GM12878 (cell line): ENCODE data around the gene CRTC2. TPM values are rescaled to one million over a fixed set of nuclear protein-coding genes. Genes with fewer than 3 reads are reported as not detected.

Source experiments
- BRCA1 ChIP-seq: IDR thresholded peaks from 2 replicates; pipeline ENCODE4 v1.6.1; 2011; ENCODE audit warnings: low read depth, low read length, improper control_type of control experiment
- CEBPB ChIP-seq, 2 experiments: fragments of 150-350 bp in 1 of 2; IDR thresholded peaks; 2 replicates each; pipeline ENCODE4 v1.6.1; 2012 to 2014; ENCODE audit warnings: low read depth in 2 of 2, low read length in 2 of 2, borderline replicate concordance in 1 of 2, inconsistent platforms in 1 of 2
- polyA plus RNA-seq, 11 experiments: library from polyadenylated mRNA; depleted of rRNA in 4 of 11; unstranded in 6 of 11; stranded (reverse) in 5 of 11; fragments of >200 nt; fragmentation: Nextera tagmentation in 4 of 11; fragmentation: Illumina TruSeq in 1 of 11; extraction: Ambion mirVana in 4 of 11; extraction: Trizol in 1 of 11; gene quantifications; 1 replicate in 1 of 11; 2 replicates in 10 of 11; pipeline versions ENCODE4 v1.2.1 to v1.2.3, GENCODE V29; 2011 to 2016; ENCODE audit warnings: inconsistent platforms in 2 of 11, missing spikeins in 2 of 11, low read depth in 1 of 11
- total RNA-seq, 4 experiments: library from RNA; depleted of rRNA in 3 of 4; stranded (reverse); fragments of >200 nt in 3 of 4; fragmentation: Illumina TruSeq in 1 of 4; extraction: Trizol in 1 of 4; gene quantifications; 2 replicates each; pipeline versions ENCODE4 v1.2.1 to v1.2.3, GENCODE V29; 2013 to 2021
- TF ChIP-seq, protein P1 (sequence below): fragments of 450-650 bp; formaldehyde crosslinking; IDR thresholded peaks from 2 replicates; pipeline ENCODE4 v1.5.0; 2022; ENCODE audit warnings: mild to moderate bottlenecking, missing genetic modification characterization
- TF ChIP-seq, protein P2 (sequence below): fragments of 450-650 bp; formaldehyde crosslinking; IDR thresholded peaks from 2 replicates; pipeline ENCODE4 v1.4.0; 2020; ENCODE audit warnings: mild to moderate bottlenecking, moderate library complexity
- TF ChIP-seq, protein P3 (sequence below): IDR thresholded peaks from 2 replicates; pipeline ENCODE4 v1.6.1; 2012; ENCODE audit warnings: improper control_type of control experiment, low read depth, low read length; ENCODE audit not compliant: insufficient replicate concordance
- TF ChIP-seq, protein P4 (sequence below): fragments of 150-350 bp; IDR thresholded peaks from 2 replicates; pipeline ENCODE4 v1.6.1; 2016; ENCODE audit warnings: low read depth, low read length
- TF ChIP-seq, protein P5 (sequence below): IDR thresholded peaks from 2 replicates; pipeline ENCODE4 v1.6.1; 2012; ENCODE audit warnings: low read depth, low read length, improper control_type of control experiment

The CRTC2 gene
- total and polyA plus RNA-seq, 10 of the 15 experiments (the other 5 are each of a cell fraction or from before 2014, with no cell fraction given), result 5.1 to 57.9 (median 32.7) TPM

DNA sequence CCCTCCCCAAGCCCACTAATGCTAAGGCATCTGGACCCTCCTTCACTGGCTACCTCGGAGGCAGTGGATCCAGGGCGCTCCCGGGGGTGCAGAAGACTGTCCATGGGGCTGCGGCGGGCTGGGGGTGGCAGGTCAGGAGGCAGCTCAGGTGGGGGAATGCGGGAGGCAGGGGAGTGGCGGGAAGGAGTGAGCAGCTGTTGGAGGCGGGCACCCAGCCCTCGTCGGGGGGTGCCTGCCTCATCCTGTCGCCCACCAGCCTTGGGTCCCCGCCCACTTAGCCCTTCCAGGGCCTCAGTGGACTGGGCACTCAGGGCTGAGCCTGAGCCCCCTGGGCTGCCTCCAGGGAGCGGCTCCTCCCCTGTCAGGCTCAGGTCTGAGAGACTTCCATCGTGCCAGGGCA, 25.0 kb downstream of the CRTC2 start (continued):
- TF ChIP-seq, protein P1, sequence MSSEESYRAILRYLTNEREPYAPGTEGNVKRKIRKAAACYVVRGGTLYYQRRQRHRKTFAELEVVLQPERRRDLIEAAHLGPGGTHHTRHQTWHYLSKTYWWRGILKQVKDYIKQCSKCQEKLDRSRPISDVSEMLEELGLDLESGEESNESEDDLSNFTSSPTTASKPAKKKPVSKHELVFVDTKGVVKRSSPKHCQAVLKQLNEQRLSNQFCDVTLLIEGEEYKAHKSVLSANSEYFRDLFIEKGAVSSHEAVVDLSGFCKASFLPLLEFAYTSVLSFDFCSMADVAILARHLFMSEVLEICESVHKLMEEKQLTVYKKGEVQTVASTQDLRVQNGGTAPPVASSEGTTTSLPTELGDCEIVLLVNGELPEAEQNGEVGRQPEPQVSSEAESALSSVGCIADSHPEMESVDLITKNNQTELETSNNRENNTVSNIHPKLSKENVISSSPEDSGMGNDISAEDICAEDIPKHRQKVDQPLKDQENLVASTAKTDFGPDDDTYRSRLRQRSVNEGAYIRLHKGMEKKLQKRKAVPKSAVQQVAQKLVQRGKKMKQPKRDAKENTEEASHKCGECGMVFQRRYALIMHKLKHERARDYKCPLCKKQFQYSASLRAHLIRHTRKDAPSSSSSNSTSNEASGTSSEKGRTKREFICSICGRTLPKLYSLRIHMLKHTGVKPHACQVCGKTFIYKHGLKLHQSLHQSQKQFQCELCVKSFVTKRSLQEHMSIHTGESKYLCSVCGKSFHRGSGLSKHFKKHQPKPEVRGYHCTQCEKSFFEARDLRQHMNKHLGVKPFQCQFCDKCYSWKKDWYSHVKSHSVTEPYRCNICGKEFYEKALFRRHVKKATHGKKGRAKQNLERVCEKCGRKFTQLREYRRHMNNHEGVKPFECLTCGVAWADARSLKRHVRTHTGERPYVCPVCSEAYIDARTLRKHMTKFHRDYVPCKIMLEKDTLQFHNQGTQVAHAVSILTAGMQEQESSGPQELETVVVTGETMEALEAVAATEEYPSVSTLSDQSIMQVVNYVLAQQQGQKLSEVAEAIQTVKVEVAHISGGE, result no peak
- TF ChIP-seq, protein P2, sequence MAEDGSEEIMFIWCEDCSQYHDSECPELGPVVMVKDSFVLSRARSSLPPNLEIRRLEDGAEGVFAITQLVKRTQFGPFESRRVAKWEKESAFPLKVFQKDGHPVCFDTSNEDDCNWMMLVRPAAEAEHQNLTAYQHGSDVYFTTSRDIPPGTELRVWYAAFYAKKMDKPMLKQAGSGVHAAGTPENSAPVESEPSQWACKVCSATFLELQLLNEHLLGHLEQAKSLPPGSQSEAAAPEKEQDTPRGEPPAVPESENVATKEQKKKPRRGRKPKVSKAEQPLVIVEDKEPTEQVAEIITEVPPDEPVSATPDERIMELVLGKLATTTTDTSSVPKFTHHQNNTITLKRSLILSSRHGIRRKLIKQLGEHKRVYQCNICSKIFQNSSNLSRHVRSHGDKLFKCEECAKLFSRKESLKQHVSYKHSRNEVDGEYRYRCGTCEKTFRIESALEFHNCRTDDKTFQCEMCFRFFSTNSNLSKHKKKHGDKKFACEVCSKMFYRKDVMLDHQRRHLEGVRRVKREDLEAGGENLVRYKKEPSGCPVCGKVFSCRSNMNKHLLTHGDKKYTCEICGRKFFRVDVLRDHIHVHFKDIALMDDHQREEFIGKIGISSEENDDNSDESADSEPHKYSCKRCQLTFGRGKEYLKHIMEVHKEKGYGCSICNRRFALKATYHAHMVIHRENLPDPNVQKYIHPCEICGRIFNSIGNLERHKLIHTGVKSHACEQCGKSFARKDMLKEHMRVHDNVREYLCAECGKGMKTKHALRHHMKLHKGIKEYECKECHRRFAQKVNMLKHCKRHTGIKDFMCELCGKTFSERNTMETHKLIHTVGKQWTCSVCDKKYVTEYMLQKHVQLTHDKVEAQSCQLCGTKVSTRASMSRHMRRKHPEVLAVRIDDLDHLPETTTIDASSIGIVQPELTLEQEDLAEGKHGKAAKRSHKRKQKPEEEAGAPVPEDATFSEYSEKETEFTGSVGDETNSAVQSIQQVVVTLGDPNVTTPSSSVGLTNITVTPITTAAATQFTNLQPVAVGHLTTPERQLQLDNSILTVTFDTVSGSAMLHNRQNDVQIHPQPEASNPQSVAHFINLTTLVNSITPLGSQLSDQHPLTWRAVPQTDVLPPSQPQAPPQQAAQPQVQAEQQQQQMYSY (CRISPR knock-in tag), result no peak
- TF ChIP-seq, protein P3, sequence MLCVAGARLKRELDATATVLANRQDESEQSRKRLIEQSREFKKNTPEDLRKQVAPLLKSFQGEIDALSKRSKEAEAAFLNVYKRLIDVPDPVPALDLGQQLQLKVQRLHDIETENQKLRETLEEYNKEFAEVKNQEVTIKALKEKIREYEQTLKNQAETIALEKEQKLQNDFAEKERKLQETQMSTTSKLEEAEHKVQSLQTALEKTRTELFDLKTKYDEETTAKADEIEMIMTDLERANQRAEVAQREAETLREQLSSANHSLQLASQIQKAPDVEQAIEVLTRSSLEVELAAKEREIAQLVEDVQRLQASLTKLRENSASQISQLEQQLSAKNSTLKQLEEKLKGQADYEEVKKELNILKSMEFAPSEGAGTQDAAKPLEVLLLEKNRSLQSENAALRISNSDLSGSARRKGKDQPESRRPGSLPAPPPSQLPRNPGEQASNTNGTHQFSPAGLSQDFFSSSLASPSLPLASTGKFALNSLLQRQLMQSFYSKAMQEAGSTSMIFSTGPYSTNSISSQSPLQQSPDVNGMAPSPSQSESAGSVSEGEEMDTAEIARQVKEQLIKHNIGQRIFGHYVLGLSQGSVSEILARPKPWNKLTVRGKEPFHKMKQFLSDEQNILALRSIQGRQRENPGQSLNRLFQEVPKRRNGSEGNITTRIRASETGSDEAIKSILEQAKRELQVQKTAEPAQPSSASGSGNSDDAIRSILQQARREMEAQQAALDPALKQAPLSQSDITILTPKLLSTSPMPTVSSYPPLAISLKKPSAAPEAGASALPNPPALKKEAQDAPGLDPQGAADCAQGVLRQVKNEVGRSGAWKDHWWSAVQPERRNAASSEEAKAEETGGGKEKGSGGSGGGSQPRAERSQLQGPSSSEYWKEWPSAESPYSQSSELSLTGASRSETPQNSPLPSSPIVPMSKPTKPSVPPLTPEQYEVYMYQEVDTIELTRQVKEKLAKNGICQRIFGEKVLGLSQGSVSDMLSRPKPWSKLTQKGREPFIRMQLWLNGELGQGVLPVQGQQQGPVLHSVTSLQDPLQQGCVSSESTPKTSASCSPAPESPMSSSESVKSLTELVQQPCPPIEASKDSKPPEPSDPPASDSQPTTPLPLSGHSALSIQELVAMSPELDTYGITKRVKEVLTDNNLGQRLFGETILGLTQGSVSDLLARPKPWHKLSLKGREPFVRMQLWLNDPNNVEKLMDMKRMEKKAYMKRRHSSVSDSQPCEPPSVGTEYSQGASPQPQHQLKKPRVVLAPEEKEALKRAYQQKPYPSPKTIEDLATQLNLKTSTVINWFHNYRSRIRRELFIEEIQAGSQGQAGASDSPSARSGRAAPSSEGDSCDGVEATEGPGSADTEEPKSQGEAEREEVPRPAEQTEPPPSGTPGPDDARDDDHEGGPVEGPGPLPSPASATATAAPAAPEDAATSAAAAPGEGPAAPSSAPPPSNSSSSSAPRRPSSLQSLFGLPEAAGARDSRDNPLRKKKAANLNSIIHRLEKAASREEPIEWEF, result no peak
- TF ChIP-seq, protein P4, sequence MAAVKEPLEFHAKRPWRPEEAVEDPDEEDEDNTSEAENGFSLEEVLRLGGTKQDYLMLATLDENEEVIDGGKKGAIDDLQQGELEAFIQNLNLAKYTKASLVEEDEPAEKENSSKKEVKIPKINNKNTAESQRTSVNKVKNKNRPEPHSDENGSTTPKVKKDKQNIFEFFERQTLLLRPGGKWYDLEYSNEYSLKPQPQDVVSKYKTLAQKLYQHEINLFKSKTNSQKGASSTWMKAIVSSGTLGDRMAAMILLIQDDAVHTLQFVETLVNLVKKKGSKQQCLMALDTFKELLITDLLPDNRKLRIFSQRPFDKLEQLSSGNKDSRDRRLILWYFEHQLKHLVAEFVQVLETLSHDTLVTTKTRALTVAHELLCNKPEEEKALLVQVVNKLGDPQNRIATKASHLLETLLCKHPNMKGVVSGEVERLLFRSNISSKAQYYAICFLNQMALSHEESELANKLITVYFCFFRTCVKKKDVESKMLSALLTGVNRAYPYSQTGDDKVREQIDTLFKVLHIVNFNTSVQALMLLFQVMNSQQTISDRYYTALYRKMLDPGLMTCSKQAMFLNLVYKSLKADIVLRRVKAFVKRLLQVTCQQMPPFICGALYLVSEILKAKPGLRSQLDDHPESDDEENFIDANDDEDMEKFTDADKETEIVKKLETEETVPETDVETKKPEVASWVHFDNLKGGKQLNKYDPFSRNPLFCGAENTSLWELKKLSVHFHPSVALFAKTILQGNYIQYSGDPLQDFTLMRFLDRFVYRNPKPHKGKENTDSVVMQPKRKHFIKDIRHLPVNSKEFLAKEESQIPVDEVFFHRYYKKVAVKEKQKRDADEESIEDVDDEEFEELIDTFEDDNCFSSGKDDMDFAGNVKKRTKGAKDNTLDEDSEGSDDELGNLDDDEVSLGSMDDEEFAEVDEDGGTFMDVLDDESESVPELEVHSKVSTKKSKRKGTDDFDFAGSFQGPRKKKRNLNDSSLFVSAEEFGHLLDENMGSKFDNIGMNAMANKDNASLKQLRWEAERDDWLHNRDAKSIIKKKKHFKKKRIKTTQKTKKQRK, result no peak
- TF ChIP-seq, protein P5, sequence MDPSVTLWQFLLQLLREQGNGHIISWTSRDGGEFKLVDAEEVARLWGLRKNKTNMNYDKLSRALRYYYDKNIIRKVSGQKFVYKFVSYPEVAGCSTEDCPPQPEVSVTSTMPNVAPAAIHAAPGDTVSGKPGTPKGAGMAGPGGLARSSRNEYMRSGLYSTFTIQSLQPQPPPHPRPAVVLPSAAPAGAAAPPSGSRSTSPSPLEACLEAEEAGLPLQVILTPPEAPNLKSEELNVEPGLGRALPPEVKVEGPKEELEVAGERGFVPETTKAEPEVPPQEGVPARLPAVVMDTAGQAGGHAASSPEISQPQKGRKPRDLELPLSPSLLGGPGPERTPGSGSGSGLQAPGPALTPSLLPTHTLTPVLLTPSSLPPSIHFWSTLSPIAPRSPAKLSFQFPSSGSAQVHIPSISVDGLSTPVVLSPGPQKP, result no peak
- no peak for TF ChIP-seq BRCA1
- no peak for TF ChIP-seq CEBPB (IDR thresholded peaks at IDR 0.05; ENCODE audit: borderline replicate concordance in 1 of 2, low read depth in 2 of 2, low read length in 2 of 2)
